Left lung (tissue), 10 donors: ENCODE results near the gene PREX1. TPM values are rescaled to one million over a fixed set of nuclear protein-coding genes. Genes with fewer than 3 reads are reported as not detected.

Source experiments
- ATAC-seq: fragments of 200-7000 bp; cut with Tn5 transposase; one replicate; pipeline ENCODE4 v1.9.1; 2020; ENCODE audit warnings: moderate library complexity
- DNase-seq, 4 donors: peaks; one replicate each; pipeline ENCODE4 v3.0.0-alpha.2; 2013 to 2020
- H3K27ac ChIP-seq, 2 donors: fragments of 200-600 bp; sonication (generic) in 1 of 2; one replicate each; pipeline versions ENCODE4 v1.5.0 to v1.8.0; 2020 to 2021
- H3K27me3 ChIP-seq, 2 donors: fragments of 200-600 bp; sonication (generic) in 1 of 2; one replicate each; pipeline versions ENCODE4 v1.5.0 to v1.8.0; 2020 to 2021
- H3K36me3 ChIP-seq, 2 donors: fragments of 200-600 bp; sonication (generic) in 1 of 2; one replicate each; pipeline versions ENCODE4 v1.5.0 to v1.8.0; 2020 to 2021
- H3K4me1 ChIP-seq, 2 donors: fragments of 200-600 bp; one replicate each; pipeline ENCODE4 v1.8.0; 2021
- H3K4me3 ChIP-seq, 2 donors: fragments of 200-600 bp; sonication (generic) in 1 of 2; one replicate each; pipeline versions ENCODE4 v1.5.0 to v1.8.0; 2020 to 2021; ENCODE audit warnings: mild to moderate bottlenecking in 1 of 2
- H3K9me3 ChIP-seq, 2 donors: fragments of 200-600 bp; sonication (generic) in 1 of 2; one replicate each; pipeline versions ENCODE4 v1.5.0 to v1.8.0; 2020 to 2021
- intact Hi-C, 2 donors: fragments of 100-400 bp; cut with DNase I; formaldehyde crosslinking; loops; one replicate each; pipeline versions ENCODE4 v1.11.2 to v1.14.2; 2022
- polyA plus RNA-seq, 6 donors: library from polyadenylated mRNA; unstranded; fragments of 120-200 nt; gene quantifications; one replicate each; pipeline ENCODE4 v1.2.1, GENCODE V29; 2013; ENCODE audit not compliant: insufficient read length in 6 of 6
- total RNA-seq, 2 donors: library from RNA; stranded (reverse); fragmentation: NEBNext Ultra II Directional; extraction: Animal tissue kit (Norgen Biotek cat#: 25700); gene quantifications; one replicate each; pipeline ENCODE4 v1.2.1, GENCODE V29; 2021
- TF ChIP-seq, protein P1 (sequence below), 2 donors: fragments of 200-600 bp; sonication (generic) in 1 of 2; IDR thresholded peaks; one replicate each; pipeline versions ENCODE4 v1.5.0 to v1.8.0; 2021; ENCODE audit warnings: antibody characterized with exemption in 2 of 2
- donor health status: DM: no; HTN: yes; CAD: no.
- donor health status: DM: no; HTN: no; CAD: no.

The PREX1 gene
- total and polyA plus RNA-seq, 8 donors = 20.3 to 111 (median 26.1) TPM

GRCh38 chr20:48834278-48834677 lies 6.5 kb upstream of the PREX1 start:
- Histone ChIP-seq H3K9me3 (no peaks in the 10 kb centered on the region), H3K27ac (no peak overlapping the region), H3K4me3 (no peak overlapping the region), H3K36me3 (no peaks in the 10 kb centered on the region), H3K27me3 (peaks cover 6 to 43% of the 10 kb centered on the region in 2 donors), H3K4me1 (peaks cover 6 to 31% of the 10 kb centered on the region in 2 donors)
- no peak for DNase-seq
- TF ChIP-seq, protein P1, sequence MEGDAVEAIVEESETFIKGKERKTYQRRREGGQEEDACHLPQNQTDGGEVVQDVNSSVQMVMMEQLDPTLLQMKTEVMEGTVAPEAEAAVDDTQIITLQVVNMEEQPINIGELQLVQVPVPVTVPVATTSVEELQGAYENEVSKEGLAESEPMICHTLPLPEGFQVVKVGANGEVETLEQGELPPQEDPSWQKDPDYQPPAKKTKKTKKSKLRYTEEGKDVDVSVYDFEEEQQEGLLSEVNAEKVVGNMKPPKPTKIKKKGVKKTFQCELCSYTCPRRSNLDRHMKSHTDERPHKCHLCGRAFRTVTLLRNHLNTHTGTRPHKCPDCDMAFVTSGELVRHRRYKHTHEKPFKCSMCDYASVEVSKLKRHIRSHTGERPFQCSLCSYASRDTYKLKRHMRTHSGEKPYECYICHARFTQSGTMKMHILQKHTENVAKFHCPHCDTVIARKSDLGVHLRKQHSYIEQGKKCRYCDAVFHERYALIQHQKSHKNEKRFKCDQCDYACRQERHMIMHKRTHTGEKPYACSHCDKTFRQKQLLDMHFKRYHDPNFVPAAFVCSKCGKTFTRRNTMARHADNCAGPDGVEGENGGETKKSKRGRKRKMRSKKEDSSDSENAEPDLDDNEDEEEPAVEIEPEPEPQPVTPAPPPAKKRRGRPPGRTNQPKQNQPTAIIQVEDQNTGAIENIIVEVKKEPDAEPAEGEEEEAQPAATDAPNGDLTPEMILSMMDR (IDR thresholded peaks at IDR 0.05) = no peak
- ATAC-seq = no peak
- intact Hi-C loops = no loop called here

- peak overlapping the region; percentile 26 to 88 for H3K27ac ChIP-seq
- no peaks in the 10 kb centered on the region for H3K9me3 ChIP-seq
- ATAC-seq = peak; percentile 47
- H3K4me3 ChIP-seq = no peak overlapping the region
- H3K27me3 ChIP-seq = peaks cover 14 to 51% of the 10 kb centered on the region in 2 donors
- no peaks in the 10 kb centered on the region for H3K36me3 ChIP-seq
- TF ChIP-seq, protein P1 (IDR thresholded peaks at IDR 0.05) = no peak
- H3K4me1 ChIP-seq = peaks cover 6 to 44% of the 10 kb centered on the region in 2 donors
- intact Hi-C loops = no loop called here
- peak in 1 of 4 donors; percentile 56 for DNase-seq
Measured at GRCh38 chr20:48832405-48832730, 4.6 kb upstream of the PREX1 start.

DNA sequence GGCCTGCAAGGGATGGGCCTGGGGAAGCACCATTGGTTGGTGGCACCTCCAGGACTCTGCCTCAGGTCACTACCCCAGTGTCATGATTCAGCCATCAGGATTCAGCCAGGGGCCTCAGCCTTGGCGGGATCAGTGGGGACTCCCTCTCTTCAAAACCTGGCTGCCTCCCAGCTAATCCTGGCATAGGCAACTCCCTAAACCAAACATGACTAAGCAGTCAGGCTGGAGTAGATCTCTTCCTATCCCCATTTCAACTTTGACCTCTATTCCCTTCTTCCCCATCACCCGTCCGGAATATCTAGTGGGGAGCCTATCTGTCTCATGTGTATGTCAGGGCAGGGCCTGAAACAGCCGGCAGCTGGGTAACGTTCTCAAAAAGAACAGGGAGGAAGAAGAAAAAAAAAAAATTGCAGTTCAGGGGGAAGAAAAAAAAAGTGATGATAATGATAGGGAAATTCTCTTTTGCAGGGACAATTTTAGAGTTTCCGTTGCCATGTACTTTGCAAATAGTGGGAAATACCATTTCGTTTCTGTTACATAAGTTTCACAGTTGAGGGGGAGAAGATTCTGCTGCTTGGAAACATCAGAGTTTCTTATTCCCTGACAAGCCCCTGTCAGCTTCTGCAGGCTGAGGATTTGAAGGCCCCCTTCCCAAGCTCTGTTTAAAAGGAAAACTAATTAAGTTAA lies 4.1 kb upstream of the PREX1 start:
- DNase-seq (peak in 1 of 4 donors; percentile 49), ATAC-seq (peak; percentile 13)
- TF ChIP-seq, protein P1 (IDR thresholded peaks at IDR 0.05) = no peak
- H3K4me1 ChIP-seq = peaks cover 6 to 44% of the 10 kb centered on the region in 2 donors
- H3K27me3 ChIP-seq = peaks cover 14 to 54% of the 10 kb centered on the region in 2 donors
- H3K9me3 ChIP-seq = no peaks in the 10 kb centered on the region
- no peaks in the 10 kb centered on the region for H3K36me3 ChIP-seq
- H3K4me3 ChIP-seq = no peak overlapping the region
- H3K27ac ChIP-seq = peak overlapping the region; percentile 26 to 88
- intact Hi-C loops = no loop called here

- ATAC-seq = no peak
- H3K27me3 ChIP-seq = peaks cover 14 to 57% of the 10 kb centered on the region in 2 donors
Measured at GRCh38 chr20:48830826-48831318, 3.1 kb upstream of the PREX1 start.

GRCh38 chr20:48829940-48830339 lies 2.1 kb upstream of the PREX1 start:
- Histone ChIP-seq H3K36me3 (no peaks in the 10 kb centered on the region), H3K27ac (no peak overlapping the region), H3K4me1 (peaks cover 6 to 56% of the 10 kb centered on the region in 2 donors), H3K4me3 (no peak overlapping the region), H3K27me3 (peaks cover 14 to 55% of the 10 kb centered on the region in 2 donors), H3K9me3 (no peaks in the 10 kb centered on the region)
- TF ChIP-seq, protein P1 (IDR thresholded peaks at IDR 0.05) = no peak
- no peak for DNase-seq
- ATAC-seq = no peak
- intact Hi-C loops = loop anchor here in 1 of 2 donors (10.0 kb wide), 1 partner anchor 55 kb away; no protein-coding TSS in a partner anchor

More at GRCh38 chr20:48830826-48831318, 3.1 kb upstream of the PREX1 start:
- no peaks in the 10 kb centered on the region for H3K36me3 ChIP-seq
- no peaks in the 10 kb centered on the region for H3K9me3 ChIP-seq
- DNase-seq = no peak
- TF ChIP-seq, protein P1 (IDR thresholded peaks at IDR 0.05) = no peak
- peak overlapping the region in 1 of 2 donors; percentile 88 for H3K27ac ChIP-seq
- H3K4me1 ChIP-seq = peaks cover 6 to 47% of the 10 kb centered on the region in 2 donors
- H3K4me3 ChIP-seq = no peak overlapping the region
- intact Hi-C loops = no loop called here
